Measurements from ENCODE around the gene MKNK2.

- peak in 1 of 4 experiments; percentile 22 for TF ChIP-seq CTCF (IDR thresholded peaks at IDR 0.05)
- peak; percentile 28 to 69 for TF ChIP-seq POLR2A (IDR thresholded peaks at IDR 0.05)
Observed at GRCh38 chr19:2055931-2056836, 5.1 kb upstream of the MKNK2 start.

Data from uterus (tissue), 2 donors.